ENCODE measurements around the gene CABP2.

CABP2 gene

DNA sequence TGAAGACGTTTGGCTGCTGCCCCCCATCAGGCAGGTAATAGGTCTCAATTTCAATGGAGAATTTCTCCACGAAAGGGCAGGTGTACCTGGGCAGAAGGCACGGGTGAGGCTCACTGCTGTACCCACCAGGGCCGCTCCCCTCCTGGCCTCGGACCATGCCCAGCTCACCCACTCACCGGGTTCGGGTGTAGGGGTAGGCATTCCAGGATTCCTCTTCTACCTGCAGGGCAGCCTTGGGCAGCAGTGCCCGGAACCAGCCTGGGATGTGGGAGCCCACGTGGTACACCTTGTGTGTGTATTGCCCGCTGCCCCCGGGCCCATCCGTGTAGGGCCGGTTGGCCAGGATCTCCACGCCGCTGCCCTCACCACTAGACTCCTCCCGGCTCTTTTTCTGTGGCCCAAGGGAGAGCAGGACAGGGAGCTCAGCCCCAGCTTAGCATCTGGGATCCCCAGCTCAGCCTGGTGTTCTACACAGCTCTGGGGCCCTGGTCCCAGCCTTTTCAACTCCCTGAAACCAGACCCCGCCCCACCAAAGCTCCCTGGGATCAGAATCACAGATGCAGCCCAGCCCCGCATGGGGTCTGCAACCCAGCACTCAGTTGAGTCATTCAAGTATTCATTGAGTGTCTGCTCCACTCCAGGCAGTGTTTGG lies 20.8 kb downstream of the CABP2 start:
- Histone ChIP-seq H3K4me1 (ENCODE audit: control insufficient read depth in 1 of 2, insufficient read depth in 1 of 2, low read depth in 1 of 2, low read length in 1 of 2) (peaks cover 47 to 51% of the 10 kb centered on the region in 2 experiments), H3K27ac (no peak overlapping the region), H3K9me3 (no peaks in the 10 kb centered on the region), H3K36me3 (peaks cover 56% of the 10 kb centered on the region), H3K27me3 (peaks cover 5% of the 10 kb centered on the region), H3K4me3 (ENCODE audit: low read depth in 1 of 2, low read length in 1 of 2) (no peak overlapping the region)
- TF ChIP-seq, protein P1, sequence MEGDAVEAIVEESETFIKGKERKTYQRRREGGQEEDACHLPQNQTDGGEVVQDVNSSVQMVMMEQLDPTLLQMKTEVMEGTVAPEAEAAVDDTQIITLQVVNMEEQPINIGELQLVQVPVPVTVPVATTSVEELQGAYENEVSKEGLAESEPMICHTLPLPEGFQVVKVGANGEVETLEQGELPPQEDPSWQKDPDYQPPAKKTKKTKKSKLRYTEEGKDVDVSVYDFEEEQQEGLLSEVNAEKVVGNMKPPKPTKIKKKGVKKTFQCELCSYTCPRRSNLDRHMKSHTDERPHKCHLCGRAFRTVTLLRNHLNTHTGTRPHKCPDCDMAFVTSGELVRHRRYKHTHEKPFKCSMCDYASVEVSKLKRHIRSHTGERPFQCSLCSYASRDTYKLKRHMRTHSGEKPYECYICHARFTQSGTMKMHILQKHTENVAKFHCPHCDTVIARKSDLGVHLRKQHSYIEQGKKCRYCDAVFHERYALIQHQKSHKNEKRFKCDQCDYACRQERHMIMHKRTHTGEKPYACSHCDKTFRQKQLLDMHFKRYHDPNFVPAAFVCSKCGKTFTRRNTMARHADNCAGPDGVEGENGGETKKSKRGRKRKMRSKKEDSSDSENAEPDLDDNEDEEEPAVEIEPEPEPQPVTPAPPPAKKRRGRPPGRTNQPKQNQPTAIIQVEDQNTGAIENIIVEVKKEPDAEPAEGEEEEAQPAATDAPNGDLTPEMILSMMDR (IDR thresholded peaks at IDR 0.05) = no peak

DNA sequence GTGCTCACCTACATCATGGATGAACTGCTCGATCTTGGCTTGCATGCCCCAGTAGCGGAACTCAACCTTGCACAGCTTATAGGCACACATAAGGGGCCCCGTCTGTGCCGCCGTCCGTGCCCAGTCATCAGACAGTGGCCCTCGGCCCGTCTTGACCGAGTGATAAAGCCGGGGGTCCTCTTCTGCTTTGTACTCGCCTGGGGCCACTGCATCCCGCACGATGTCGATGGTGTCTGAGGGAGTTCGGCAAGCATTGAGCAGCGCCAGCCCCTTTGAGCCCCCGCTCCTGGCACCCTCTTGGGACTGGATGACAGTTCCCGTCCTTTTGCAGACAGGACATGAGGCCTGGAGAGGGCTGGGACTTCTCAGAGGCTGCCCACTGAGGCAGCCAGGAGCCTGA lies 21.4 kb downstream of the CABP2 start:
- Histone ChIP-seq H3K27ac (peak overlapping the region; percentile 55), H3K36me3 (peaks cover 62% of the 10 kb centered on the region)

DNA sequence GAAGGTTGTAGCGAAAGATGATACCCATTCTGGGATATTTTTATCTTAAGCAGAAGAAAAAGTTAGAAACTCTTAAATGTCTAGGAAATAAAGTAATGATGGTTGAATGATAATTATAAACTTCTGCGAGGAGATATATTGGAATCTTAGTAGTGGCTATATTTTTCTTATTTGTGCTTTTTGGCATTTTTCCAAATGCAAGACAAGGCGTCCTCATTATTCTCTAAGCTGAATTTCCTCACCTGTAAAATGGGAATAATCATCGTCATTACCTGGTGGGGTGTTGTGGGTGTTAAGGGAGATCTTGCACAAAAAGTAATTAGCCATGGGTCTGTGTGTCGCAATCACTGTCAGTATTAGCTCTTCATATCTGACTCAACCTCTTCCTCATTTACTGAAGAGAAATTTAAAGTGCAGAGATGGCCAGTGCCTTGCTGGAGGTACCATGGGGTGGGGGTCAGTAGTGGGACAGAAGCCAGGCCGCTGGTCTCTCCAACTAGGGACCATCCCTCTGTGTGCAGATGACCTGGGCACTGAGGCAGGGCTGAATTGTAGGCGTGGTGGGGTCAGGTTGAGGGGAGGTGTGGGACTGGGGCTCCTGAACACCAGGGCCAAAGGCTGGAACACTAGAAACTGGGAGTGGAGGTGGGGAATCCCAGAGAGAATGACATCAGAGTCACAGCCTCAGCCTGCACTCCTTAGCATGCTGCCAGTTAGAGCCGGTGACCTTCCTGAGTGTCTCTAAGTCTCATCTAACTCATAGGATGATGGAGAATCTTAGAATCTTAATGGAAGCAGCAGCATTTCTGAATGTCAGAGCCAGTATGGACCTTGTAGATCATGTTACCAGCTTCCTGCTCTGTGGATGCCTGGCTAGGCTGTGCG lies 22.2 kb downstream of the CABP2 start:
- no peaks in the 10 kb centered on the region for H3K9me3 ChIP-seq
- H3K4me1 ChIP-seq (ENCODE audit: control insufficient read depth in 1 of 2, insufficient read depth in 1 of 2, low read depth in 1 of 2, low read length in 1 of 2) = peaks cover 33 to 37% of the 10 kb centered on the region in 2 experiments
- H3K4me3 ChIP-seq (ENCODE audit: low read depth in 1 of 2, low read length in 1 of 2) = no peak overlapping the region
- H3K27me3 ChIP-seq = peaks cover 5% of the 10 kb centered on the region
- TF ChIP-seq, protein P1 (IDR thresholded peaks at IDR 0.05) = no peak
- H3K36me3 ChIP-seq = peaks cover 70% of the 10 kb centered on the region
- peak overlapping the region; percentile 55 for H3K27ac ChIP-seq

More for the DNA sequence above, 21.4 kb downstream of the CABP2 start:
- Histone ChIP-seq H3K4me3 (ENCODE audit: low read depth in 1 of 2, low read length in 1 of 2) (no peak overlapping the region), H3K9me3 (no peaks in the 10 kb centered on the region), H3K4me1 (ENCODE audit: control insufficient read depth in 1 of 2, insufficient read depth in 1 of 2, low read depth in 1 of 2, low read length in 1 of 2) (peaks cover 41 to 45% of the 10 kb centered on the region in 2 experiments), H3K27me3 (peaks cover 5% of the 10 kb centered on the region)
- TF ChIP-seq, protein P1 (IDR thresholded peaks at IDR 0.05) = no peak

DNA sequence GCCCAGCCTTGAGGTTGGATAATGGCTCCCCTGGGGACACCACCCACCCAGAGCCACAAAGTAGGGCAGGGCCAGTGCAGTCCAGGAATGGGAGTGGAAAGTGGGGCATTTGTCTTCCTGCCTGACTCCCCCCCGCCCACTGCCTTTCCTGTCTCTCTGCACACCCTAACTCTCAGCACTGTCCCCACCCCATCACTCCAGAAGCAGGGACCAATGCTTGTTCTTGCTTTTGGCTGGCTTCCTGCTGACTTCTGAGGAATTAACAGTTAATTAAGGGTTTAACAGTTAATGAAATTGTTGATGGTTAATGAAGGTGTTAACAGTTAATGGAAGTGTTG lies 22.8 kb downstream of the CABP2 start:
- H3K27me3 ChIP-seq = peaks cover 5% of the 10 kb centered on the region
- no peak overlapping the region for H3K4me3 ChIP-seq (ENCODE audit: low read depth in 1 of 2, low read length in 1 of 2)
- no peaks in the 10 kb centered on the region for H3K9me3 ChIP-seq
- TF ChIP-seq, protein P1 (IDR thresholded peaks at IDR 0.05) = no peak
- H3K36me3 ChIP-seq = peaks cover 76% of the 10 kb centered on the region
- H3K4me1 ChIP-seq (ENCODE audit: control insufficient read depth in 1 of 2, insufficient read depth in 1 of 2, low read depth in 1 of 2, low read length in 1 of 2) = peaks cover 27 to 31% of the 10 kb centered on the region in 2 experiments
- H3K27ac ChIP-seq = no peak overlapping the region

DNA sequence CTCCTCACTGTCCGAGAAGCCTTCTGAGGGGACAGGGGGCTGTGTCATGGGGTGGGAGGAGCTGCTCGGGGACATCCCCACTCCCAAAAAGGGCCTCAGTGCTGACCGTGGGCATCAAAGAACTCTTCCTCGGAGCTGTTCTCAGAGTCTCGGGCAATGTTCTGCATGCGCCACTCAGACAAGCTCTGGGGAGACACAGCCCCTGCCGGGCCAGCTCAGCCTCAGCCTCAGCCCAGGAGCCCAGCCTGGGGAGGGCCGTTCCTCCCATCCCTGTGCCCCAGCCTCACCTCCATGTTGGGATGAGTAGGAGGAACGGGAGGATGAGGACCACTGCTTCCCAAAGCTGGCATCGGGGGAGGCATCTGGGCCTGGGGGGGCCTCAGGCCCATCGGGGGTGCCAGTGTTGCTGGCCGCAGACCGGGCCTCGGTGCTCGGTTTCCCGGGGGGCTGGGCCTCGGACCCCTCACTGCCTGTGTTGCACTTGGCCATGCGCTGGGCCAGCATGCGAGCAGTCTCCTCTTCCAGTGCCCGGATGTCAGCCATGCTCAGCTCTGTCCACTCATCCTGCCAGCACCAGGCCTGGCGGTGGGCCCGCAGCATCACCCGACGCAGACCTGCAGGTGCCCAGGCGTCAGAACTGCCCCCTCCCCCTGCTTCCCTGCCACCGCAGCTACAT lies 23.3 kb downstream of the CABP2 start:
- peaks cover 5% of the 10 kb centered on the region for H3K27me3 ChIP-seq
- H3K36me3 ChIP-seq = peaks cover 81% of the 10 kb centered on the region
- no peaks in the 10 kb centered on the region for H3K9me3 ChIP-seq
- no peak overlapping the region for H3K27ac ChIP-seq
- TF ChIP-seq, protein P1 (IDR thresholded peaks at IDR 0.05) = no peak
- peaks cover 24 to 29% of the 10 kb centered on the region in 2 experiments for H3K4me1 ChIP-seq (ENCODE audit: control insufficient read depth in 1 of 2, insufficient read depth in 1 of 2, low read depth in 1 of 2, low read length in 1 of 2)
- H3K4me3 ChIP-seq (ENCODE audit: low read depth in 1 of 2, low read length in 1 of 2) = no peak overlapping the region
